ENCODE measurements around the gene SLC25A4.
"Not testable (repeated sequence)": the region's sequence is repeated elsewhere in the genome, so short reads cannot be mapped to it uniquely, and the experiment has no call there.

The SLC25A4 gene

GRCh38 chr4:185118876-185119275, 24.2 kb upstream of the SLC25A4 start:
- H3K4me1 ChIP-seq (ENCODE audit: insufficient read depth, poor library complexity, severe bottlenecking) = no peaks in the 10 kb centered on the region
- ATAC-seq (ENCODE audit: low read depth) (no peak), DNase-seq (ENCODE audit: low spot score) (no peak)
- H3K27me3 ChIP-seq (ENCODE audit: insufficient read depth, poor library complexity, severe bottlenecking) = no peaks in the 10 kb centered on the region
- H3K36me3 ChIP-seq (ENCODE audit: low read depth) = no peaks in the 10 kb centered on the region
- no peak overlapping the region for H3K27ac ChIP-seq (ENCODE audit: poor library complexity, severe bottlenecking)
- H3K9me3 ChIP-seq (ENCODE audit: severe bottlenecking) = no peaks in the 10 kb centered on the region
- TF ChIP-seq CTCF (IDR thresholded peaks at IDR 0.05; ENCODE audit: poor library complexity, severe bottlenecking) = no peak
- H3K4me3 ChIP-seq (ENCODE audit: severe bottlenecking) = no peak overlapping the region

GRCh38 chr4:185119467-185119866, 23.6 kb upstream of the SLC25A4 start:
- not testable (repeated sequence) for H3K27ac ChIP-seq (ENCODE audit: poor library complexity, severe bottlenecking); H3K4me1 ChIP-seq (ENCODE audit: insufficient read depth, poor library complexity, severe bottlenecking); H3K27me3 ChIP-seq (ENCODE audit: insufficient read depth, poor library complexity, severe bottlenecking)

GRCh38 chr4:185119927-185120630, 23.0 kb upstream of the SLC25A4 start:
- H3K9me3 ChIP-seq (ENCODE audit: severe bottlenecking) = no peaks in the 10 kb centered on the region
- ATAC-seq (ENCODE audit: low read depth) (no peak), DNase-seq (ENCODE audit: low spot score) (no peak)
- no peaks in the 10 kb centered on the region for H3K27me3 ChIP-seq (ENCODE audit: insufficient read depth, poor library complexity, severe bottlenecking)
- H3K4me1 ChIP-seq (ENCODE audit: insufficient read depth, poor library complexity, severe bottlenecking) = no peaks in the 10 kb centered on the region
- H3K36me3 ChIP-seq (ENCODE audit: low read depth) = no peaks in the 10 kb centered on the region
- TF ChIP-seq CTCF (IDR thresholded peaks at IDR 0.05; ENCODE audit: poor library complexity, severe bottlenecking) = no peak
- no peak overlapping the region for H3K27ac ChIP-seq (ENCODE audit: poor library complexity, severe bottlenecking)
- no peak overlapping the region for H3K4me3 ChIP-seq (ENCODE audit: severe bottlenecking)

More at GRCh38 chr4:185119467-185119866, 23.6 kb upstream of the SLC25A4 start:
- not testable (repeated sequence) for H3K36me3 ChIP-seq (ENCODE audit: low read depth); H3K9me3 ChIP-seq (ENCODE audit: severe bottlenecking); DNase-seq (ENCODE audit: low spot score); ATAC-seq (ENCODE audit: low read depth); H3K4me3 ChIP-seq (ENCODE audit: severe bottlenecking)

- Histone ChIP-seq H3K4me1 (ENCODE audit: insufficient read depth, poor library complexity, severe bottlenecking) (no peaks in the 10 kb centered on the region), H3K4me3 (ENCODE audit: severe bottlenecking) (no peak overlapping the region), H3K27ac (ENCODE audit: poor library complexity, severe bottlenecking) (no peak overlapping the region), H3K36me3 (ENCODE audit: low read depth) (no peaks in the 10 kb centered on the region), H3K9me3 (ENCODE audit: severe bottlenecking) (no peaks in the 10 kb centered on the region), H3K27me3 (ENCODE audit: insufficient read depth, poor library complexity, severe bottlenecking) (no peaks in the 10 kb centered on the region)
- no peak for TF ChIP-seq CTCF (IDR thresholded peaks at IDR 0.05; ENCODE audit: poor library complexity, severe bottlenecking)
- ATAC-seq (ENCODE audit: low read depth) (no peak), DNase-seq (ENCODE audit: low spot score) (no peak)
Measured at GRCh38 chr4:185120631-185120946, 22.5 kb upstream of the SLC25A4 start.

- no peaks in the 10 kb centered on the region for H3K4me1 ChIP-seq (ENCODE audit: insufficient read depth, poor library complexity, severe bottlenecking)
- no peak overlapping the region for H3K27ac ChIP-seq (ENCODE audit: poor library complexity, severe bottlenecking)
- H3K9me3 ChIP-seq (ENCODE audit: severe bottlenecking) = no peaks in the 10 kb centered on the region
- H3K4me3 ChIP-seq (ENCODE audit: severe bottlenecking) = no peak overlapping the region
- TF ChIP-seq CTCF (IDR thresholded peaks at IDR 0.05; ENCODE audit: poor library complexity, severe bottlenecking) = no peak
- no peaks in the 10 kb centered on the region for H3K27me3 ChIP-seq (ENCODE audit: insufficient read depth, poor library complexity, severe bottlenecking)
- H3K36me3 ChIP-seq (ENCODE audit: low read depth) = no peaks in the 10 kb centered on the region
- DNase-seq (ENCODE audit: low spot score) (no peak), ATAC-seq (ENCODE audit: low read depth) (no peak)
Measured at GRCh38 chr4:185122681-185123345, 20.3 kb upstream of the SLC25A4 start.

All from RWPE2 (cell line).